ENCODE data around the gene PCDH12.

- no peak for TF ChIP-seq CTCF (IDR thresholded peaks at IDR 0.05)
- no peak for TF ChIP-seq EZH2 (IDR thresholded peaks at IDR 0.05; ENCODE audit: borderline replicate concordance, insufficient read depth, low read depth, low read length, poor library complexity, severe bottlenecking)
Measured at GRCh38 chr5:141982626-141983025, 24.6 kb upstream of the PCDH12 start.
